Smooth muscle cell of the brain vasculature (primary cell): Measurements from ENCODE around the gene ZBTB46.

Experiments used
- DNase-seq: peaks from one replicate; pipeline ENCODE4 v3.0.0-alpha.2; 2012; ENCODE audit warnings: low read depth, low spot score

The ZBTB46 gene

GRCh38 chr20:63746751-63747315 is 84.2 kb downstream of the ZBTB46 start:
- no peak for DNase-seq

GRCh38 chr20:63745961-63746731 is 84.9 kb downstream of the ZBTB46 start:
- DNase-seq: no peak

- no peak for DNase-seq
Measured at GRCh38 chr20:63745424-63745805, 85.6 kb downstream of the ZBTB46 start.

GRCh38 chr20:63744574-63745423 is 86.3 kb downstream of the ZBTB46 start:
- DNase-seq: no peak

GRCh38 chr20:63744158-63744557 is 86.9 kb downstream of the ZBTB46 start:
- DNase-seq: no peak

- DNase-seq: no peak
Measured at GRCh38 chr20:63743210-63743970, 87.7 kb downstream of the ZBTB46 start.

- no peak for DNase-seq
Measured at GRCh38 chr20:63742381-63743024, 88.6 kb downstream of the ZBTB46 start.

- DNase-seq: no peak
Measured at GRCh38 chr20:63741676-63742380, 89.2 kb downstream of the ZBTB46 start.

- DNase-seq: no peak
Measured at GRCh38 chr20:63741354-63741675, 89.7 kb downstream of the ZBTB46 start.

- DNase-seq: peak; percentile 65
Measured at GRCh38 chr20:63740627-63741353, 90.3 kb downstream of the ZBTB46 start.

GRCh38 chr20:63740070-63740626 is 90.9 kb downstream of the ZBTB46 start:
- no peak for DNase-seq

- no peak for DNase-seq
Measured at GRCh38 chr20:63739130-63740069, 91.7 kb downstream of the ZBTB46 start, which contains the start of gene SLC2A4RG. Gene SLC2A4RG (plus strand): TSS chr20:63739776. CDS start chr20:63739913, 137 bp downstream.

- no peak for DNase-seq
Measured at GRCh38 chr20:63738687-63739129, 92.4 kb downstream of the ZBTB46 start.

GRCh38 chr20:63737945-63738686 is 92.9 kb downstream of the ZBTB46 start:
- DNase-seq: no peak

GRCh38 chr20:63737695-63737944 is 93.4 kb downstream of the ZBTB46 start:
- no peak for DNase-seq

GRCh38 chr20:63736893-63737694 is 94.0 kb downstream of the ZBTB46 start:
- no peak for DNase-seq
